HG02943 (cell line): ENCODE data around the gene NPW.

ENCODE experiments used
- ATAC-seq: cut with Tn5 transposase; IDR thresholded peaks from one replicate; pipeline ENCODE4 v1.9.1; 2021; ENCODE audit warnings: mild to moderate bottlenecking, low read depth, moderate library complexity; ENCODE audit not compliant: unreplicated experiment

The NPW gene

GRCh38 chr16:1983544-1984346 lies 35.8 kb upstream of the NPW start, which contains the start of gene GFER:
Gene GFER (plus strand): TSS chr16:1984193. CDS start chr16:1984219, 26 bp downstream.
- peak; percentile 61 for ATAC-seq

- no peak for ATAC-seq
These were observed 35.0 kb upstream of the NPW start for GRCh38 chr16:1984347-1985225.

GRCh38 chr16:1985466-1986150 lies 34.0 kb upstream of the NPW start:
- no peak for ATAC-seq

- no peak for ATAC-seq
These were observed 32.4 kb upstream of the NPW start for GRCh38 chr16:1987198-1987597.

GRCh38 chr16:1989209-1990100 lies 30.1 kb upstream of the NPW start, which contains the start of gene SYNGR3:
Gene SYNGR3 (plus strand): TSS chr16:1989970. CDS start chr16:1990103, 133 bp downstream.
- ATAC-seq, result no peak

- ATAC-seq, result no peak
These were observed 29.6 kb upstream of the NPW start for GRCh38 chr16:1990101-1990350.

- no peak for ATAC-seq
These were observed 29.0 kb upstream of the NPW start for GRCh38 chr16:1990351-1991134.

GRCh38 chr16:1991135-1991551 lies 28.4 kb upstream of the NPW start:
- ATAC-seq, result peak; percentile 45

GRCh38 chr16:1991588-1991947 lies 28.0 kb upstream of the NPW start:
- no peak for ATAC-seq

GRCh38 chr16:1991948-1992703 lies 27.5 kb upstream of the NPW start:
- ATAC-seq, result peak; percentile 41

GRCh38 chr16:1992704-1993317 lies 26.8 kb upstream of the NPW start:
- no peak for ATAC-seq

GRCh38 chr16:1993731-1994131 lies 25.9 kb upstream of the NPW start:
- ATAC-seq, result no peak

GRCh38 chr16:1997494-1998359 lies 21.9 kb upstream of the NPW start:
- no peak for ATAC-seq

- ATAC-seq, result no peak
These were observed 21.2 kb upstream of the NPW start for GRCh38 chr16:1998360-1998835.

- no peak for ATAC-seq
These were observed 20.5 kb upstream of the NPW start for GRCh38 chr16:1998852-1999801.

- ATAC-seq, result no peak
These were observed 19.6 kb upstream of the NPW start for GRCh38 chr16:1999866-2000514.
